CD4-positive, alpha-beta T cell treated with Interleukin-4 for 4 hours (primary cell): ENCODE results near the gene BDNF.
"Not testable (repeated sequence)": the region's sequence is repeated elsewhere in the genome, so short reads cannot be mapped to it uniquely, and the experiment has no call there.

Source experiments
- DNase-seq: peaks from one replicate; pipeline ENCODE4 v3.0.0-alpha.2; 2020

The BDNF gene

GRCh38 chr11:27663326-27663725, 36.9 kb downstream of the BDNF start:
- no peak for DNase-seq

- DNase-seq, result no peak
Observed at GRCh38 chr11:27660171-27660570, 40.1 kb downstream of the BDNF start.

GRCh38 chr11:27658535-27659236, 41.6 kb downstream of the BDNF start:
- DNase-seq, result no peak

GRCh38 chr11:27656806-27657483, 43.3 kb downstream of the BDNF start:
- DNase-seq, result no peak

GRCh38 chr11:27656320-27656719, 43.9 kb downstream of the BDNF start:
- no peak for DNase-seq

- no peak for DNase-seq
Observed at GRCh38 chr11:27653990-27654758, 46.1 kb downstream of the BDNF start.

GRCh38 chr11:27651711-27652110, 48.5 kb downstream of the BDNF start:
- DNase-seq, result no peak

- DNase-seq, result no peak
Observed at GRCh38 chr11:27650988-27651387, 49.3 kb downstream of the BDNF start.

GRCh38 chr11:27649800-27650199, 50.5 kb downstream of the BDNF start:
- no peak for DNase-seq

GRCh38 chr11:27648840-27649239, 51.4 kb downstream of the BDNF start:
- no peak for DNase-seq

GRCh38 chr11:27646051-27646818, 54.0 kb downstream of the BDNF start:
- no peak for DNase-seq

- no peak for DNase-seq
Observed at GRCh38 chr11:27642954-27643353, 57.3 kb downstream of the BDNF start.

- DNase-seq, result no peak
Observed at GRCh38 chr11:27640954-27641353, 59.3 kb downstream of the BDNF start.

- no peak for DNase-seq
Observed at GRCh38 chr11:27635567-27636037, 64.7 kb downstream of the BDNF start.

GRCh38 chr11:27634776-27635175, 65.5 kb downstream of the BDNF start:
- DNase-seq, result not testable (repeated sequence)

- DNase-seq, result not testable (repeated sequence)
Observed at GRCh38 chr11:27634282-27634681, 66.0 kb downstream of the BDNF start.

GRCh38 chr11:27629023-27629422, 71.2 kb downstream of the BDNF start:
- not testable (repeated sequence) for DNase-seq

- DNase-seq, result no peak
Observed at GRCh38 chr11:27627979-27628378, 72.3 kb downstream of the BDNF start.

GRCh38 chr11:27626938-27627586, 73.2 kb downstream of the BDNF start:
- no peak for DNase-seq

GRCh38 chr11:27626269-27626937, 73.9 kb downstream of the BDNF start:
- no peak for DNase-seq

GRCh38 chr11:27625347-27625912, 74.8 kb downstream of the BDNF start:
- no peak for DNase-seq
